Measurements from ENCODE around the gene COL9A3.

Gene COL9A3

GRCh38 chr20:62799459-62799858 lies 17.4 kb upstream of the COL9A3 start:
- Histone ChIP-seq H3K4me1 (ENCODE audit: control insufficient read depth, insufficient read depth, low read length) (no peaks in the 10 kb centered on the region), H3K27ac (ENCODE audit: low read depth, low read length) (no peak overlapping the region), H3K9ac (ENCODE audit: low read depth, low read length) (no peak overlapping the region), H3K4me3 (ENCODE audit: low read depth, low read length) (no peak overlapping the region), H3K27me3 (ENCODE audit: control insufficient read depth, insufficient read depth, low read length) (peaks cover 19% of the 10 kb centered on the region), H3K36me3 (ENCODE audit: control insufficient read depth, insufficient read depth, low read length) (peaks cover 35% of the 10 kb centered on the region), H3K9me3 (ENCODE audit: control insufficient read depth, insufficient read depth, low read length) (no peaks in the 10 kb centered on the region)

GRCh38 chr20:62799873-62800272 lies 17.0 kb upstream of the COL9A3 start:
- H3K36me3 ChIP-seq (ENCODE audit: control insufficient read depth, insufficient read depth, low read length), result peaks cover 35% of the 10 kb centered on the region
- no peak overlapping the region for H3K4me3 ChIP-seq (ENCODE audit: low read depth, low read length)
- peaks cover 15% of the 10 kb centered on the region for H3K27me3 ChIP-seq (ENCODE audit: control insufficient read depth, insufficient read depth, low read length)
- no peak overlapping the region for H3K27ac ChIP-seq (ENCODE audit: low read depth, low read length)
- no peaks in the 10 kb centered on the region for H3K4me1 ChIP-seq (ENCODE audit: control insufficient read depth, insufficient read depth, low read length)
- H3K9me3 ChIP-seq (ENCODE audit: control insufficient read depth, insufficient read depth, low read length), result no peaks in the 10 kb centered on the region
- H3K9ac ChIP-seq (ENCODE audit: low read depth, low read length), result no peak overlapping the region

GRCh38 chr20:62800314-62801259 lies 16.3 kb upstream of the COL9A3 start:
- Histone ChIP-seq H3K36me3 (ENCODE audit: control insufficient read depth, insufficient read depth, low read length) (peaks cover 35% of the 10 kb centered on the region), H3K27me3 (ENCODE audit: control insufficient read depth, insufficient read depth, low read length) (peaks cover 8% of the 10 kb centered on the region), H3K9ac (ENCODE audit: low read depth, low read length) (no peak overlapping the region), H3K9me3 (ENCODE audit: control insufficient read depth, insufficient read depth, low read length) (no peaks in the 10 kb centered on the region), H3K4me3 (ENCODE audit: low read depth, low read length) (no peak overlapping the region), H3K27ac (ENCODE audit: low read depth, low read length) (no peak overlapping the region), H3K4me1 (ENCODE audit: control insufficient read depth, insufficient read depth, low read length) (0 out of 2 replicates have a peak, but pooled peaks cover under 1% of the 10 kb centered on the region)

- H3K4me1 ChIP-seq (ENCODE audit: control insufficient read depth, insufficient read depth, low read length), result peaks cover 6% of the 10 kb centered on the region; the same call in 1 of the 2 replicates
- H3K27me3 ChIP-seq (ENCODE audit: control insufficient read depth, insufficient read depth, low read length), result 0 out of 2 replicates have a peak, but pooled peaks cover 3% of the 10 kb centered on the region
- peaks cover 35% of the 10 kb centered on the region for H3K36me3 ChIP-seq (ENCODE audit: control insufficient read depth, insufficient read depth, low read length)
- no peaks in the 10 kb centered on the region for H3K9me3 ChIP-seq (ENCODE audit: control insufficient read depth, insufficient read depth, low read length)
- no peak overlapping the region for H3K27ac ChIP-seq (ENCODE audit: low read depth, low read length)
- no peak overlapping the region for H3K9ac ChIP-seq (ENCODE audit: low read depth, low read length)
- no peak overlapping the region for H3K4me3 ChIP-seq (ENCODE audit: low read depth, low read length)
Measured at GRCh38 chr20:62801284-62802010, 15.4 kb upstream of the COL9A3 start.

GRCh38 chr20:62802026-62802712 lies 14.7 kb upstream of the COL9A3 start:
- H3K27me3 ChIP-seq (ENCODE audit: control insufficient read depth, insufficient read depth, low read length), result 0 out of 2 replicates have a peak, but pooled peaks cover 3% of the 10 kb centered on the region
- H3K9ac ChIP-seq (ENCODE audit: low read depth, low read length), result no peak overlapping the region
- H3K36me3 ChIP-seq (ENCODE audit: control insufficient read depth, insufficient read depth, low read length), result peaks cover 35% of the 10 kb centered on the region
- H3K9me3 ChIP-seq (ENCODE audit: control insufficient read depth, insufficient read depth, low read length), result no peaks in the 10 kb centered on the region
- peaks cover 6% of the 10 kb centered on the region; the same call in 1 of the 2 replicates for H3K4me1 ChIP-seq (ENCODE audit: control insufficient read depth, insufficient read depth, low read length)
- no peak overlapping the region for H3K27ac ChIP-seq (ENCODE audit: low read depth, low read length)
- H3K4me3 ChIP-seq (ENCODE audit: low read depth, low read length), result no peak overlapping the region

GRCh38 chr20:62804021-62804626 lies 12.7 kb upstream of the COL9A3 start:
- H3K9ac ChIP-seq (ENCODE audit: low read depth, low read length), result no peak overlapping the region
- no peak overlapping the region for H3K27ac ChIP-seq (ENCODE audit: low read depth, low read length)
- peak overlapping the region; percentile 40; the same call in 1 of the 2 replicates for H3K4me3 ChIP-seq (ENCODE audit: low read depth, low read length)
- 0 out of 2 replicates have a peak, but pooled peaks cover 3% of the 10 kb centered on the region for H3K27me3 ChIP-seq (ENCODE audit: control insufficient read depth, insufficient read depth, low read length)
- H3K36me3 ChIP-seq (ENCODE audit: control insufficient read depth, insufficient read depth, low read length), result peaks cover 32% of the 10 kb centered on the region
- no peaks in the 10 kb centered on the region for H3K9me3 ChIP-seq (ENCODE audit: control insufficient read depth, insufficient read depth, low read length)
- H3K4me1 ChIP-seq (ENCODE audit: control insufficient read depth, insufficient read depth, low read length), result peaks cover 6% of the 10 kb centered on the region; the same call in 1 of the 2 replicates

GRCh38 chr20:62804627-62805154 lies 12.2 kb upstream of the COL9A3 start, which contains the start of gene OGFR:
TSS of gene OGFR (plus strand) at chr20:62804835. CDS start at chr20:62804860, 25 bp downstream.
- Histone ChIP-seq H3K4me1 (ENCODE audit: control insufficient read depth, insufficient read depth, low read length) (peaks cover 6% of the 10 kb centered on the region; the same call in 1 of the 2 replicates), H3K9me3 (ENCODE audit: control insufficient read depth, insufficient read depth, low read length) (no peaks in the 10 kb centered on the region), H3K4me3 (ENCODE audit: low read depth, low read length) (peak within 1 kb of the TSS; percentile 87), H3K27ac (ENCODE audit: low read depth, low read length) (no peak within 1 kb of the TSS), H3K27me3 (ENCODE audit: control insufficient read depth, insufficient read depth, low read length) (0 out of 2 replicates have a peak, but pooled peaks cover 3% of the 10 kb centered on the region), H3K9ac (ENCODE audit: low read depth, low read length) (no peak within 1 kb of the TSS), H3K36me3 (ENCODE audit: control insufficient read depth, insufficient read depth, low read length) (peaks cover 32% of the 10 kb centered on the region)

GRCh38 chr20:62805155-62805710 lies 11.6 kb upstream of the COL9A3 start:
- no peak overlapping the region for H3K27ac ChIP-seq (ENCODE audit: low read depth, low read length)
- H3K36me3 ChIP-seq (ENCODE audit: control insufficient read depth, insufficient read depth, low read length), result peaks cover 32% of the 10 kb centered on the region
- H3K27me3 ChIP-seq (ENCODE audit: control insufficient read depth, insufficient read depth, low read length), result 0 out of 2 replicates have a peak, but pooled peaks cover 3% of the 10 kb centered on the region
- peak overlapping the region; percentile 87 for H3K4me3 ChIP-seq (ENCODE audit: low read depth, low read length)
- peaks cover 6% of the 10 kb centered on the region; the same call in 1 of the 2 replicates for H3K4me1 ChIP-seq (ENCODE audit: control insufficient read depth, insufficient read depth, low read length)
- no peaks in the 10 kb centered on the region for H3K9me3 ChIP-seq (ENCODE audit: control insufficient read depth, insufficient read depth, low read length)
- H3K9ac ChIP-seq (ENCODE audit: low read depth, low read length), result no peak overlapping the region

GRCh38 chr20:62805711-62806382 lies 11.0 kb upstream of the COL9A3 start:
- Histone ChIP-seq H3K9me3 (ENCODE audit: control insufficient read depth, insufficient read depth, low read length) (no peaks in the 10 kb centered on the region), H3K4me1 (ENCODE audit: control insufficient read depth, insufficient read depth, low read length) (peaks cover 6% of the 10 kb centered on the region; the same call in 1 of the 2 replicates), H3K27me3 (ENCODE audit: control insufficient read depth, insufficient read depth, low read length) (0 out of 2 replicates have a peak, but pooled peaks cover 3% of the 10 kb centered on the region), H3K9ac (ENCODE audit: low read depth, low read length) (no peak overlapping the region), H3K4me3 (ENCODE audit: low read depth, low read length) (peak overlapping the region; percentile 87), H3K27ac (ENCODE audit: low read depth, low read length) (peak overlapping the region; percentile 20), H3K36me3 (ENCODE audit: control insufficient read depth, insufficient read depth, low read length) (peaks cover 32% of the 10 kb centered on the region)
